T follicular helper cell (primary cell): ENCODE results near the gene CACNG1.
"Not testable (repeated sequence)": the region's sequence is repeated elsewhere in the genome, so short reads cannot be mapped to it uniquely, and the experiment has no call there.

ENCODE experiments used
- DNase-seq: peaks from one replicate; pipeline ENCODE4 v3.0.0-alpha.2; 2020; ENCODE audit warnings: low read depth

The CACNG1 gene

DNA sequence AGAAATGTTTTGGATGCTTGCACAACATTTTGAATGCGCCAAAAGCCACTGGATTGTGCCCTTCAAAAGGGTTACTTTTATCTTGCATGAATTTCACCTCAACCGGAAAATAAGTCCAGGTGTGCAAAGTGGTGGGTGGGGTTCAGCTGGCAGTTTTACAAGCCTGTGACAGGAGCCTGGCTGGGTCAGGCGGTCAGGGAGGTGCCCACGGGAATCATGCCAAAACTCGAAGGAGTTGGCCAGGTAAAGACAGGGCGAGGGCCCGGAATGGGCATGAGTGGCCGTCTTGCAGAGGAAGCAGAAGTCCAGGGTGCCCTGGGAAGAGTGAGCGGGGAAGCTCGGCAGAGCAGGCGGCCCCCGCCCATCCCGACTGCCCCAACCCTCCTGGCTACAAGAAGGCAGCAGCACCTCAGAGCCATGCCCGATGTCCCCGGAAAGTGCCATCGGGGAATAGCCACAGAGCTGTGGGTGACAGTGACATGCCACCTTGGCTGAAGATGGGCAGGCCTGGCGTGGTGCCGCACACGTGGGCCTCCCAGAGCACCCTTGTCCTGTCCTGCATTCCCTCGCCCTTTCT lies 19.1 kb upstream of the CACNG1 start:
- no peak for DNase-seq

DNA sequence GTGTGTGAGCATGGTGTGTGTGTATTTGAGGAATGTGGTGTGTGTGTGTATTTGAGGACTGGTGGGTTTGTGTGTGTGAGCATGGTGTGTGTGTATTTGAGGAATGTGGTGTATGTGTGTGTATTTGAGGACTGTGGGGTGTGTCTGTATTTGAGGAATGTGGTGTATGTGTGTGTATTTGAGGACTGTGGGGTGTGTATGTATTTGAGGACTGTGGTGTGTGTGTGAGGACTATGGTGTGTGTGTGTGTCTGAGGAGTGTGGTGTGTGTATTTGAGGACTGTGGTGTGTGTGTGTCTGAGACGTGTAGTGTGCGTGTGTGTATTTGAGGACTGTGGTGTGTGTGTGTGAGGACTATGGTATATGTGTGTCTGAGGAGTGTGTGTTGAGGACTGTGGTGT lies 18.0 kb upstream of the CACNG1 start:
- no peak for DNase-seq

DNA sequence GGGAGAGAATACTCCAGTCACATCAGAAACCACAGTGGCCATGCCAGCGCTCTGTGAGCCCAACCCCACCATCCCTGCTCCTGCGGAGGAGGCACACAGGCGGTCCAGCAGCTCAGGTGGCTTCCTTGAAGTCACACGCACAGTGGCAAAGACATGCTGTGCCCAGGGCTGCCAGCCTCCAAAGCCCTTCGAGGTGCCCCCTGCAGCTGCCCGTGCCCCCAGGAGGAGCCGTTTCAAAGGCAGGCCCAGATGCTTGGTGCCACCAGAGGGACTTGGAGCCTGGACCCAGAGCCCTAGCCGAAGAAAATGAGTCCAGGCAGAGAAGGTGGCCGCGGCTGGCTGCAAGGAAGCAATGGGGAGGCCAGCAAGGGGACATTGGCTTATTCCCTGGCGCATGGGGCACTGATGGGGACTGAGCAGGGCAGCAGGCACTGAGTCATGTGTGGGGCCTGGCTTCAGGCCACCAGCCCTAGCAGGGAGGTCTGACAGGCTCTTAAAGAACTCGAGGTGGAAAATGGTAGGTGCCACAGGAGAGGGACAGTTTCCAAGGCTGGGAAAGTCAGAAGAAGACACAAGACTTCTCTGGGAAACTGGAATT lies 17.2 kb upstream of the CACNG1 start:
- no peak for DNase-seq

DNA sequence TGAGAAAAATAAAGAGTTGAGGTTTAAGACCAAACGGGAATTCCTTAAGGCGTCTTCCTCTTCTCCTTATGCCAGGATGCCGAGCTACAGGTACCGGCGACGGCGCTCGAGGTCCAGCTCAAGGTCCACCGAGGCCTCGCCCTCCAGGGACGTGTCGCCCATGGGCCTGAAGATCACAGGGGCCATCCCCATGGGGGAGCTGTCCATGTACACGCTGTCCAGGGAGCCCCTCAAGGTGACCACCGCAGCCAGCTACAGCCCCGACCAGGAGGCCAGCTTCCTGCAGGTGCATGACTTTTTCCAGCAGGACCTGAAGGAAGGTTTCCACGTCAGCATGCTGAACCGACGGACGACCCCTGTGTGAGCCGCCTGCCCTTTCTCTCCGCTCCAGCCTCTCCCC lies 13.7 kb upstream of the CACNG1 start:
- no peak for DNase-seq

DNA sequence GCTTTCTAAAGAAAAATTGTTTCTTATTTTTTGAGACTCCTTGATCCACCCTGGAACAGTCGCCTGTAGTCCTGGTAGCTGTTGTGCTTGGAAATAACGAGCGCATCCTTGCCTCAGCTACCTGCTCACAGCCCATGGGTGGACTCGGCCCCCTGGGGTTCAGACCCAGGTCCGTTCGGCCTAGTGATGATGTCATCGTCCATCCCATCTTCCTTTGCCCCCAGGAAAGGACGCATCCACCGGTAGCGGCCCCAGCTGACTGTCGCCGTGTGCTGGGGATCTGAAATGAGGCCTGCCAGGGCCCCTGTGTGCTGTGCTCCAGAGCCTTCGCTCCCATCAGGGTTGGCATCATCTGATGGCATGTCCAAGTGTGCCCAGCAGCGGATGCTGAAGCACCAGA lies 12.0 kb upstream of the CACNG1 start:
- DNase-seq: no peak

GRCh38 chr17:67032985-67033384 lies 11.4 kb upstream of the CACNG1 start:
- no peak for DNase-seq

GRCh38 chr17:67033613-67034012 lies 10.7 kb upstream of the CACNG1 start:
- DNase-seq: no peak

DNA sequence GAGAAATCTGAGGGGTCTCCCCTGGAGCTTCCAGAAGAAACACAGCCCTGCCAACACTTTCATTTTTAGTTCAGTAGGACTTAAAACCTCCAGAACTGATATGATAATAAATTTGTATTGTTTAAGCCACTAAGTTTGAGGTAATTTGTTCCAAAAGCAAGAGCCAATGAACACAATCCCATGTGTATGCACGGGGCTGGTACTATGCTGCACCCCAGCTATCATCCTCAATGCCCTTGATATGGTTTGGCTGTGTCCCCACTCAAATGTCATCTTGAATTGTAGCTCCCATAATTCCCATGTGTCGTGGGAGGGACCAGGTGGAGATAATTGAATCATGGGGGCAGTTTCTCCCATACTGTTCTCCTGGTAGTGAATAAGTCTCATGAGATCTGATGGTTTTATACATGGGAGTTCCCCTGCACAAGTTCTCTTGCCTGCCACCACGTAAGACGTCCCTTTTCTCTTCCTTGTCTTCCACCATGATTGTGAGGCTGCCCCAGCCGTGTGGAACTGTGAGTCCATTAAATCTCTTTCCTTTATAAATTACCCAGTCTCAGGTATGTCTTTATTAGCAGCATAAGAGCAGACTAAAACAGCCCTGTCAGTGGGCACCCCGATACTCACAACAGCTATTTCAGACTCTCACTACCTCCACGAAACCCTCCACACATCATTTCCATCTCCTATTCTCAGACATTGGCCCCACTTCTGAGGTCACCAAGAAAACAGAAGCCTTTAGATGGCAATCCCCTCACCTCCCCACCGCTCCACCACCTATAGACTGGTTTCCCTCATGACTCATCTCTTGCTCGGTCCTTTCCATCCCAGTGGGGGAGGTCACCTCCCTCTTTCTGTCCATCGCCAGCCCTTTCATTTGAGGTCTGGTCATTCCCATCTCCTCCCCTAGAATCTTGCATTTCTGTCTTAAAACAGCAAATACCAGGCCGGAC lies 8.9 kb upstream of the CACNG1 start:
- no peak for DNase-seq

- DNase-seq: no peak
Observed at GRCh38 chr17:67038861-67039365, 5.4 kb upstream of the CACNG1 start.

DNA sequence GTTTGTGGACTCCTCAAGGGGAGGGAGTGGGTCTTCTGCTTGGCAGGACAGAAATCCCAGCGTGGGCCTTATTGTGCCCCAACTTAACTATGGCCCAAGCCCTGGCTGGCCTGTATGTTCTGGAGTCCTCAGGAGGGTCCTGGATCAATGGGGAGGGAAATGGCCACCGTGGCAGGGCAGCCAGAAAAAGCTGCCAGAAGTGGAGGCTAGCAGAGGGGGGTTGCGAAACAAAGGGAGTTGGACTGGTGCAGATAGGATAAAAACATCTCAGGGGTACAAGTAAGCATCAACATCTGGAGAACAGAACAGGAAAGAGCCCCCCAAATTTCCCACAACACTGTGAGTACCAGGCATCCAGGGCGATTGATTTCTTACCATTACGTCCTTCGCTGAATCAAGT lies 3.7 kb upstream of the CACNG1 start:
- no peak for DNase-seq

DNA sequence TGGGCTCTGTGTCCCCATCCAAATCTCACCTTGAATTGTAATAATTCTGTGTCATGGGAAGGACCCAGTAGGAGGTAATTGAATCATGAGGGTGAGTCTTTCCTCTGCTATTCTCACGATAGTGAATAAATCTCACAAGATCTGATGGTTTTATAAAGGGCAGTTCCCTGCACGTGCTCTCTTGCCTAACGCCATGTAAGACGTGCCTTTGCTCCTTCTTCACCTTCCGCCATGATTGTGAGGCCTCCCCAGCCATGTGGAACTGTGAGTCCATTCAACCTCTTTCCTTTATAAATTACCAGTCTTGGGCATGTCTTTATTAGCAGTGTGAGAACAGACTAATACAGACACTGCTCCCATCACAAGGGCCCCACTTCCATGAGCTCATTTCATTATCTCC lies 3.2 kb upstream of the CACNG1 start:
- DNase-seq: not testable (repeated sequence)

- no peak for DNase-seq
Observed at GRCh38 chr17:67041531-67041930, 2.8 kb upstream of the CACNG1 start.

DNA sequence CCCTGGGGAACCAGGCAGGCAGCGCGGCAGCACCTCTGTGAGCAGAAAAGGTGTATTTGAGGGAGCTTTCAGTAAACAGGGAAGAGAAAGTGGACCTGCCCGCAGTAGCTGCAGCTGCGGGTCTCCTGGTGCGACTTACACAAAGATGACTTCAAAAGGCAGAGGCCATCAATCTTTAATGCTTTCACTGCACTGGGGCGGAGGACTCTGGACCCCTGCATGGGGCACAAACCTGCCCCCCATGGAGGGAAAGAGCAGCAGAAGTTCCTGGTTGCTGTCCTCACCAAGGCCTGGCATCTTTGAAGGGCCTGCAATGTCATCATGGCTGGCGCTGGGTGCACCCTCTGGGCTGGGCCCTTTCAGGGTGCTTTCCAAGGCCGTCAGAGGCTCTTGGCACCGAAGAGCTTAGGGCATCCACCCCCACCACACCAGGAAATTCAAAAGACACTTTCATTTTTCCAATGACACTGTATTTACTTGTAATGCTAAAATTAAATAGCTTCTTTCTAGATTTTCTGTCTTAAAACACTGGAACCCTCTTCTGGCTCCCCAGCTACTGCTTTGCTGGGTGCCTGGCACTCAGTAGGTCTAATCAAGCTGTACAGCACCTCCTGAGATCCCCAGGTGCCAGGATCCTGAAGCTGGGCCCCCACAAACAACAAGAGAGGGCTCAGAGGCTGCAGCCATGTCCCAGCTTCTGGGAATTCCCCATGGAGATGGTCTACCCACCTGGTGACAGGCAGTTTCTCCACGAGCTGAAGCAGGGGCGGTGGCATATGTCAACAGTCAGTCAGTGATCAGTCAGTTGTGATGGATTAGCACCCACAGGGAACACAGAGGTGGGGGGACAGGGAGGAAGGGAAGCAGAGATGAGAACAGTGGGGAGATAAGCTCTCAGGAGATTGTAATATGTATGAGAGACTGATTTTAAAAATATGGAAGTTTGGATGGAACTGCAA lies 2.1 kb upstream of the CACNG1 start:
- DNase-seq: no peak

DNA sequence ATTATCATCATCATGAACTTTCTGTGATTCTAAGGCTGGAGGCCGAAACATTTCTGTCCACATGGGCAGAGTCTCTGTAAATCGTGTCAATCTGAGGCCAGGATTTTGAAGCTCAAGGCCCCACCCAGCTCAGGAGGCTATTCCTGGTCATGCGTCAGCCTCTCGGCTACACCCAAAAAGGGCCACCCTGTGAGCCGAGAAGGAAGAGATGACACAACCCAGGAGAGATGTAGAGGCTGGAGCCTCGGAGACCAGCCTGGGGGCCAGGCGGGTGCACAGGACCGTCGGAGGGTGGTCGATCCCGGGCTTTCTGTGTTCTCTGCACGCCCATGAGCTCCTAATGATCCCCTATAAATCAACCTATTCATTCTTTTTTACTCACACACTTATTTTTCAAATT lies 1.1 kb upstream of the CACNG1 start:
- no peak for DNase-seq

GRCh38 chr17:67044940-67045339 lies 586 bp downstream of the CACNG1 start:
- no peak for DNase-seq

DNA sequence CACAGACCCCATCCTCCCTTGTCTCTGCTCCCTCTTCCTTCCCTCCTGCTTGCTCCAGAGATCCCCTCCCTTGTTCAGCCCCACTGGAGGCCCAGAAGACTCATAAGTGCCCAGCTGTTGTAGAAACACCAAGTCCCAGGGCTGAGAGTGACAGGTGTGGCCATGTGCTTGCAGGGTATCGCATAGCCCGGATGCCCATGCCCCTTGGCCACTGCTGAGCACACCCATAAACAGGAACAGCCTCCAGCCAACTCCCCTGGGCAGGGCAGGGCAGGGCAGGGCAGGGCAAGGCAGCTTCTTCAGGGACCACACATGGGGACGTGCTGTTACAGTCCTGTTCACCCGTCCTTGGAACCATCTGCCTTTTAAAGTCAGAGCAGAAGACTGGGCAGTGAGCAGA lies 2.0 kb downstream of the CACNG1 start:
- DNase-seq: no peak

- no peak for DNase-seq
Observed at GRCh38 chr17:67047382-67047781, 3.0 kb downstream of the CACNG1 start.

GRCh38 chr17:67049025-67049739 lies 4.8 kb downstream of the CACNG1 start:
- DNase-seq: no peak

DNA sequence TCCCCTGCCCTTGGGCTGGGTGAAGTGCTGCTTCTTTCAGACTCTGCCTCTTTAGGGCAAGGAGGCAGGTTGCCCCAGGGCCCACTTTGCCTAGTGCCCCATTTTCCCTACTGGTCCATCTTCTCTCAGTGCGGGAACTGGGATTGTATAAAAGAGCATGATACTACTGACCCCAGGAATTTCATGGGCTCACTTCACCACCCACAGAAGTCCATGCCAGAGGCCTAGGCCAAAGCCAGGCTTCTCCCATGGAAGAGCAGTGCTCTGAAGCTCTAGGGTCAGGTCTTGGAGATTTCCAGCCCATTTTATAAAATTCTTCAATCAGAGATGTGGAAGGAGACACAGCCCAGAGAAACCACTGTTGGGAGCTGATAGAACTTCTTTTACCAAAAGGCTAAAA lies 5.7 kb downstream of the CACNG1 start:
- DNase-seq: no peak

GRCh38 chr17:67050471-67051154 lies 6.3 kb downstream of the CACNG1 start:
- no peak for DNase-seq

DNA sequence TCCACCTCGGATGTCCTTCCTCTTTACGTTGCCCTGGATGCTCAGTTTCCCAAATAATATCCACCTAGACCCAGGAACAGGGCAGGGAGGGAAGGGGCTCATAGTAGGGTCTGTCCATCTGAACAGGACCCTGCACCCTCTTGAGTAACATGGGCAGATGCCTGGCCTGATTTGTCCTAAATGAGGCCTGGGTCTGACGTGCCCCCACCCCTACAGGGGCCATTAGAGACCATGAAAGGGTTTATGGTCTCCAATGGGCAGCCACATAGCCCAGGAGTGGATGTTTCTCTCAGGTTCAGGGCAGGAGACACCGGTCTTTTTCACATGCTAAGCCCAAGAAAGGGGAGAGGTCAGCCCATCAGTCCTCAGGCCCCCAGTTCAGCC lies 6.8 kb downstream of the CACNG1 start:
- DNase-seq: no peak
